Measurements from ENCODE around the gene CPSF7.
"Not testable (repeated sequence)": the region's sequence is repeated elsewhere in the genome, so short reads cannot be mapped to it uniquely, and the experiment has no call there.

The CPSF7 gene

DNA sequence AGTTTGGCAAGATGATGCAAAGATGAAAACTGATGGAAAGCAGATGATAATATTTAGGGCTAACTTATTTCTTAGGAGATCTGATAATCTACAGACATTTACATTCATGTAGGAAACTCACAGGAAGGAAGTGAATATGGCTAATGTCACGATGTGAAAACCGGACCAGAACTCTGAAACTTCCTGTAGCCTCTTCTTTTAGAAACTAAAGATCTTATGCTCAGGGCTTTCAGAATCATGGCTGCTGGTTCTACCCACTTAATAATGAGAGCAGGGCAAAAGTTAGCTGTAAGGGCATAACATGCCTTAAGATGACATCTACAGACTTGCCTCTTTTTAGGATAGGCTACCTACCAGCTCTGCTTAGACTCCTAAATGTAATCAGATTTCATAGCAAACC is 15.2 kb downstream of the CPSF7 start:
- H3K36me3 Mint-ChIP-seq = peaks cover 74% of the 10 kb centered on the region
- H3K27ac Mint-ChIP-seq = peak overlapping the region; percentile 50
- no peaks in the 10 kb centered on the region for H3K9me3 Mint-ChIP-seq
- ATAC-seq = no peak
- H3K4me1 Mint-ChIP-seq = peaks cover 9% of the 10 kb centered on the region
- no peaks in the 10 kb centered on the region for H3K27me3 Mint-ChIP-seq
- H3K4me3 Mint-ChIP-seq = no peak overlapping the region

DNA sequence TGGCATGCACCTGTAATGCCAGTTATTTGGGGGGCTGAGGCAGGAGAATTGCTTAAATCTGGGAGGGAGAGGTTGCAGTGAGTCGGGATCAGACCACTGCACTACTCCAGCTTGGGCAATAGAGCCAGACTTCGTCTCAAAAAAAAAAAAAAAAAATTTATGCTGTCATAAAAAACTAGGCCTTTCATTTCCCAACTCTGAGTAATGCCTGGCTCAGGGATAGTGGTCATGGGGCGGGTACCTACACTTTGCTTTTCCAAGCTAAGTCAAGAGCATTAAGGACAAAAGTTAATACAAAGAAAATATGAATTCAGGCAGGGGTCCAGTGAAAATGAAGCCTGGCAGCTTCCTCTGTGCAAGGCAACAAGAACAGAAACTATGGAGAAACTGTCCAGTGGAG is 16.3 kb downstream of the CPSF7 start:
- Mint-ChIP-seq H3K4me1 (peaks cover 9% of the 10 kb centered on the region), H3K27ac (no peak overlapping the region), H3K36me3 (peaks cover 64% of the 10 kb centered on the region), H3K9me3 (no peaks in the 10 kb centered on the region), H3K27me3 (no peaks in the 10 kb centered on the region), H3K4me3 (no peak overlapping the region)
- no peak for ATAC-seq

DNA sequence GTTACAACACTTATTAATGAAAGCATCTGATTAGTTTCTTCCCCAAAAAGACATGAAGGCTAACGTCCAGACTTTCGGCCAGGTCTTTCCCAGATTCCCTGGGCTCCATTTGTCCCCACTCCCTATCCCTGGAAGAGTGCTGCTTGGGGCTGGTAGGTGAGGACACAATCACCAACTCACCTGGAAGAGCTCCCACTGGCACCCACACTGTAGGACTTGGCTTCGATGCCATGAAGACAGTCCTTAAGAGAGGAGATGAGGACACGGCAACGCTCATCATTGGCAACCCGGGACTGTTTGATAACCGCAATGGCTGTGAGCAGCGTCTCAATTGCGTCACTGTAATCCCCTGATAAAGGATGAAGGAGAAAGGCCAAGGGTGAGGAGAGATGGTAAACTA is 18.2 kb downstream of the CPSF7 start:
- H3K27ac Mint-ChIP-seq = no peak overlapping the region
- no peaks in the 10 kb centered on the region for H3K4me1 Mint-ChIP-seq
- H3K4me3 Mint-ChIP-seq = no peak overlapping the region
- H3K27me3 Mint-ChIP-seq = no peaks in the 10 kb centered on the region
- H3K9me3 Mint-ChIP-seq = no peaks in the 10 kb centered on the region
- no peak for ATAC-seq
- peaks cover 61% of the 10 kb centered on the region for H3K36me3 Mint-ChIP-seq

- no peak for ATAC-seq
- Mint-ChIP-seq H3K4me3 (no peak overlapping the region), H3K9me3 (no peaks in the 10 kb centered on the region), H3K36me3 (peaks cover 61% of the 10 kb centered on the region), H3K27ac (no peak overlapping the region), H3K4me1 (no peaks in the 10 kb centered on the region), H3K27me3 (no peaks in the 10 kb centered on the region)
These were observed 22.6 kb downstream of the CPSF7 start for GRCh38 chr11:61406991-61407728.

DNA sequence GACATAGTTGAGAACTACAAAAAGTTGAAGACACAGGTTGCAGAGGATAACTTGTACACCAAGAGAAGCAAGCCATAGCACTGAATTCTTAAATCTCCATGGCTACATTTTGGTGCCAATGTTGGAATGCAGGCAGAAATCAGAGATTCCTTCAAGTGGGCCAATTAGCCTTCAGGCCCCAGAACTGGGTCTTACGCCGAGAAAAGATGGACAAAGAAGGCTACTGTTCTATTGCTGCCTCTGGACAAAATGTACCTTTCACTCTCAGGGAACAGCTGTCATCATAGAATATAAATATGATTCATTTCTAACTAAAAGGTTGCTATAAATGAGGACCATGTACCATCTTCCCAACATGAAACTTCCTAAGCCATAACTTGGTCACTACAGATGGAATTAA is 23.7 kb downstream of the CPSF7 start:
- Mint-ChIP-seq H3K36me3 (peaks cover 56% of the 10 kb centered on the region), H3K4me3 (no peak overlapping the region), H3K9me3 (no peaks in the 10 kb centered on the region), H3K27me3 (no peaks in the 10 kb centered on the region), H3K27ac (no peak overlapping the region), H3K4me1 (no peaks in the 10 kb centered on the region)
- no peak for ATAC-seq

- H3K27me3 Mint-ChIP-seq = no peaks in the 10 kb centered on the region
- no peak overlapping the region for H3K4me3 Mint-ChIP-seq
- no peaks in the 10 kb centered on the region for H3K9me3 Mint-ChIP-seq
- peaks cover 51% of the 10 kb centered on the region for H3K36me3 Mint-ChIP-seq
- ATAC-seq = no peak
- H3K4me1 Mint-ChIP-seq = no peaks in the 10 kb centered on the region
- H3K27ac Mint-ChIP-seq = no peak overlapping the region
These were observed 25.1 kb downstream of the CPSF7 start for GRCh38 chr11:61404641-61405040.

- no peaks in the 10 kb centered on the region for H3K27me3 Mint-ChIP-seq
- no peak for ATAC-seq
- no peaks in the 10 kb centered on the region for H3K9me3 Mint-ChIP-seq
- H3K36me3 Mint-ChIP-seq = peaks cover 51% of the 10 kb centered on the region
- H3K4me3 Mint-ChIP-seq = no peak overlapping the region
- H3K27ac Mint-ChIP-seq = no peak overlapping the region
- no peaks in the 10 kb centered on the region for H3K4me1 Mint-ChIP-seq
These were observed 25.7 kb downstream of the CPSF7 start for GRCh38 chr11:61404103-61404502.

DNA sequence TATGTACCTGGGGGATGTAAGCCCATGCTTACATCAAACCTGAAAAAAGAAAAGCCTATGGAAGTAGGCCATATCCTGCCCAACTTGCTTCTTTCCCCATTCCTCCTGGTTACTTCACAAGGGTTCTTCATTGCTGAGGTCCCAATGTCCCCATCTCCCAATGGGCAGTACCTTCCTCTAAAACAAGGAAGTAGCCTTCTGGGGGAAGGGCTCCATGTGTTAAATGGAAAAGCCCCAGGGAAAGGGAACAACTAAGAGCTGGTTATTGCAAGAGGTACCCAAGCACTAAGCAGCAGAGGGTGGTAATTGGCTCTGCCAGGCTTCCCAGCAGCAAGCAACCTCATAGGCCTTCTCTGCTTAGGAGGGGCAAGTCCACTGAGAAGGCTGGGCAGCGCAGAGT is 26.1 kb downstream of the CPSF7 start:
- H3K9me3 Mint-ChIP-seq = no peaks in the 10 kb centered on the region
- H3K27me3 Mint-ChIP-seq = no peaks in the 10 kb centered on the region
- peaks cover 51% of the 10 kb centered on the region for H3K36me3 Mint-ChIP-seq
- H3K27ac Mint-ChIP-seq = no peak overlapping the region
- H3K4me1 Mint-ChIP-seq = no peaks in the 10 kb centered on the region
- ATAC-seq = no peak
- no peak overlapping the region for H3K4me3 Mint-ChIP-seq

GRCh38 chr11:61401573-61401972 is 28.2 kb downstream of the CPSF7 start:
- H3K4me3 Mint-ChIP-seq = no peak overlapping the region
- H3K27ac Mint-ChIP-seq = no peak overlapping the region
- no peak for ATAC-seq
- H3K27me3 Mint-ChIP-seq = no peaks in the 10 kb centered on the region
- no peaks in the 10 kb centered on the region for H3K4me1 Mint-ChIP-seq
- H3K9me3 Mint-ChIP-seq = no peaks in the 10 kb centered on the region
- peaks cover 55% of the 10 kb centered on the region for H3K36me3 Mint-ChIP-seq

GRCh38 chr11:61401173-61401572 is 28.6 kb downstream of the CPSF7 start:
- Mint-ChIP-seq H3K27ac (peak overlapping the region; percentile 33), H3K27me3 (no peaks in the 10 kb centered on the region), H3K36me3 (peaks cover 56% of the 10 kb centered on the region)

DNA sequence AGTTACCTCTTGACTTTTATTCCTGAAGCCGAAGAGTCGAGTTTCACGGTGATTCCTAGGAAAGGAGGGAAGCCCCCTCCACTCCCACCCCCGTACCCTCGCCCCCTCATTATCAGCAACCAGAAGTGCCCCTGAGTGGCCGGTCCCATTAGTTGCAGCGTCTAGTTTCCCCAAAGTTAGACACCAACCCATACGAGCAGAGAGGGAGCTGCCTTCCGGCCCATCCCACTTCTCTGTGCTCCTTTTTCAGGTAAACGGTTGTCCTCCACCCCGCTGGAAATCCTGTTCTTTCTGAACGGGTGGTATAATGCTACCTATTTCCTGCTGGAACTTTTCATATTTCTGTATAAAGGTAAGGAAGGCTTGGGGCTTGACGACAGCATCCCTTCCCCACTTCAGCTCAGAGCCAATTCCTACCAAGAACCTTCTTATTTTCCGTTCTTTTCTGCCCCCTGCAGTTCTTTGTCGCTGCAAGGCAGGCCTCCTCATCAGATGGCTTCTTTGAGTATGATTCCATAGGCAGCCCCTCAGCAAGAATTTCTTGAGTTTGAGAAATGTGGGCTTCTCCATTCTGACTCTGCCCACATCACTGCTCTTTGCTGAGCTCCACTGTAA is 36.7 kb downstream of the CPSF7 start:
- Mint-ChIP-seq H3K27me3 (no peaks in the 10 kb centered on the region), H3K4me1 (peaks cover 24% of the 10 kb centered on the region), H3K27ac (peak overlapping the region; percentile 99), H3K9me3 (no peaks in the 10 kb centered on the region), H3K4me3 (peak overlapping the region; percentile 97), H3K36me3 (peaks cover 21% of the 10 kb centered on the region)
- ATAC-seq = peak; percentile 35

More at GRCh38 chr11:61401173-61401572, 28.6 kb downstream of the CPSF7 start:
- ATAC-seq = no peak
- Mint-ChIP-seq H3K4me3 (no peak overlapping the region), H3K4me1 (no peaks in the 10 kb centered on the region), H3K9me3 (no peaks in the 10 kb centered on the region)

GRCh38 chr11:61390161-61390560 is 39.6 kb downstream of the CPSF7 start:
- no peaks in the 10 kb centered on the region for H3K9me3 Mint-ChIP-seq

GRCh38 chr11:61384271-61385242 is 45.2 kb downstream of the CPSF7 start:
- peaks cover 20% of the 10 kb centered on the region for H3K4me1 Mint-ChIP-seq
- H3K27ac Mint-ChIP-seq = no peak overlapping the region
- H3K36me3 Mint-ChIP-seq = peaks cover 5% of the 10 kb centered on the region
- H3K4me3 Mint-ChIP-seq = no peak overlapping the region
- H3K27me3 Mint-ChIP-seq = no peaks in the 10 kb centered on the region
- no peak for ATAC-seq
- H3K9me3 Mint-ChIP-seq = no peaks in the 10 kb centered on the region

More at GRCh38 chr11:61390161-61390560, 39.6 kb downstream of the CPSF7 start:
- H3K4me3 Mint-ChIP-seq = no peak overlapping the region
- H3K27ac Mint-ChIP-seq = no peak overlapping the region
- no peak for ATAC-seq
- H3K36me3 Mint-ChIP-seq = peaks cover 6% of the 10 kb centered on the region
- H3K27me3 Mint-ChIP-seq = no peaks in the 10 kb centered on the region
- peaks cover 31% of the 10 kb centered on the region for H3K4me1 Mint-ChIP-seq

DNA sequence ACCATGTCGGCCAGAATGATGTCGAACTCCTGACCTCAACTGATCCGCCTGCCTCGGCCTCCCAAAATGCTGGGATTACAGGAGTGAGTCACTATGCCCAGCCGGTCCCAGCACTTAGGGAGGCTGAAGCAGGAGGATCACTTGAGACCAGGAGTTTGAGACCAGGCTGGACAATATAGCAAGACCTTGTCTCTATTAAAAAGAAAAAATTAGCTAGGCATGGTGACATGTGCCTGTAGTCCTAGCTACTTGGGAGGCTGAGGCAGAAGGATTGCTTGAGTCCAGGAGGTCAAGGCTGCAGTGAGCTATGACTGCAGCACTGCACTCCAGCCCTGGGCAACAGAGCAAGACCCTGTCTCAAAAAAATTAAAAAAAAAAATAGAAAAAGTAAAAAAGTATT is 45.9 kb downstream of the CPSF7 start:
- not testable (repeated sequence) for H3K36me3 Mint-ChIP-seq, H3K9me3 Mint-ChIP-seq, H3K27me3 Mint-ChIP-seq, ATAC-seq, H3K27ac Mint-ChIP-seq, H3K4me3 Mint-ChIP-seq
- peaks cover 20% of the 10 kb centered on the region for H3K4me1 Mint-ChIP-seq

GRCh38 chr11:61380884-61381283 is 48.9 kb downstream of the CPSF7 start:
- Mint-ChIP-seq H3K36me3 (peaks cover 17% of the 10 kb centered on the region), H3K4me1 (peaks cover 20% of the 10 kb centered on the region), H3K9me3 (no peaks in the 10 kb centered on the region), H3K4me3 (no peak overlapping the region), H3K27me3 (no peaks in the 10 kb centered on the region), H3K27ac (no peak overlapping the region)
- ATAC-seq = no peak

Measured in stimulated activated memory B cell treated with anti-CD40 and anti-IgM and Interleukin-4, amounts not matched to agents 10 μg/mL and 1 μg/mL and 100 μg/mL, for 72 hours (primary cell).